OCI-LY7 (cell line): ENCODE results near the gene PLCB1.

Experiments used
- EZH2phosphoT487 ChIP-seq: fragments of 200-600 bp; sonication (generic); IDR thresholded peaks from 2 replicates; pipeline ENCODE4 v1.6.1; 2018; ENCODE audit warnings: low read depth, borderline replicate concordance, mild to moderate bottlenecking, mixed run types, antibody characterized with exemption, low read length, moderate library complexity, mixed read lengths
- TF ChIP-seq, protein P1 (sequence below): fragments of 200-600 bp; sonication (generic); conservative IDR thresholded peaks from 2 replicates; pipeline ENCODE4 v1.5.1; 2014; ENCODE audit warnings: mild to moderate bottlenecking, antibody characterized with exemption, low read length, moderate library complexity, mixed read lengths

DNA sequence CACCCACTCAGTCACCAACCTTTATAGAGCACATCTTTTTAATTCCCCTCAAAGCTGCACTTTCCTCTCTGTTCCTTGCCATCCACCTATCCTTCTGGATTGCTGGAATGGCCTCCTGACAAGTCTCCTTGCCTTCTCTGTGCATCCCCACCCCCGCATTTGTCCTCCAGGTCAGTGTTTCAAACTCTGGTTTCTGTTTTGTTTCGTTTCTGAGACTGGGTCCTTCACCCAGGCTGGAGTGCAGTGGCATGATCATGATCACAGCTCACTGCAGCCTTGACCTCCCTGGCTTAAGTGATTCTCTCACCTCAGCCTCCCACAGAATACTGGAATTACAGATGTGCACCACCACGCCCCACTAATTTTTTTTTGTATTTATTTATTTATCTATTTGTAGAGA is 96.2 kb downstream of the PLCB1 start:
- TF ChIP-seq EZH2phosphoT487, result no peak
- TF ChIP-seq, protein P1, sequence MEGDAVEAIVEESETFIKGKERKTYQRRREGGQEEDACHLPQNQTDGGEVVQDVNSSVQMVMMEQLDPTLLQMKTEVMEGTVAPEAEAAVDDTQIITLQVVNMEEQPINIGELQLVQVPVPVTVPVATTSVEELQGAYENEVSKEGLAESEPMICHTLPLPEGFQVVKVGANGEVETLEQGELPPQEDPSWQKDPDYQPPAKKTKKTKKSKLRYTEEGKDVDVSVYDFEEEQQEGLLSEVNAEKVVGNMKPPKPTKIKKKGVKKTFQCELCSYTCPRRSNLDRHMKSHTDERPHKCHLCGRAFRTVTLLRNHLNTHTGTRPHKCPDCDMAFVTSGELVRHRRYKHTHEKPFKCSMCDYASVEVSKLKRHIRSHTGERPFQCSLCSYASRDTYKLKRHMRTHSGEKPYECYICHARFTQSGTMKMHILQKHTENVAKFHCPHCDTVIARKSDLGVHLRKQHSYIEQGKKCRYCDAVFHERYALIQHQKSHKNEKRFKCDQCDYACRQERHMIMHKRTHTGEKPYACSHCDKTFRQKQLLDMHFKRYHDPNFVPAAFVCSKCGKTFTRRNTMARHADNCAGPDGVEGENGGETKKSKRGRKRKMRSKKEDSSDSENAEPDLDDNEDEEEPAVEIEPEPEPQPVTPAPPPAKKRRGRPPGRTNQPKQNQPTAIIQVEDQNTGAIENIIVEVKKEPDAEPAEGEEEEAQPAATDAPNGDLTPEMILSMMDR, result no peak
